K562 (cell line): ENCODE data around the gene SUMO3. TPM values are rescaled to one million over a fixed set of nuclear protein-coding genes. Genes with fewer than 3 reads are reported as not detected.

Experiments
- ARID1B ChIP-seq: fragments of 450-650 bp; IDR thresholded peaks from 2 replicates; pipeline ENCODE4 v1.6.1; 2016; ENCODE audit warnings: antibody characterized with exemption, mild to moderate bottlenecking, inconsistent platforms
- C11orf30 ChIP-seq: fragments of 450-650 bp; IDR thresholded peaks from 2 replicates; pipeline ENCODE4 v1.6.1; 2016; ENCODE audit warnings: low read depth, mild to moderate bottlenecking
- FOXA3 ChIP-seq, 2 experiments: fragments of 450-650 bp in 1 of 2; sonication (generic) in 1 of 2; formaldehyde crosslinking; IDR thresholded peaks in 1 of 2; conservative IDR thresholded peaks in 1 of 2; 2 replicates each; pipeline versions ENCODE4 v1.4.0 to v1.8.0; 2020 to 2022; ENCODE audit warnings: mild to moderate bottlenecking in 2 of 2, missing genetic modification reagents in 1 of 2
- MEF2D ChIP-seq: conservative IDR thresholded peaks from 2 replicates; pipeline ENCODE4 v1.6.1; 2016; ENCODE audit warnings: low read depth, missing genetic modification characterization, missing compliant biosample characterization
- PTTG1 ChIP-seq: fragments of 450-650 bp; IDR thresholded peaks from 2 replicates; pipeline ENCODE4 v1.6.1; 2016; ENCODE audit warnings: low read depth, mild to moderate bottlenecking, missing genetic modification characterization, missing compliant biosample characterization
- SMARCA4 ChIP-seq: fragments of 450-650 bp; IDR thresholded peaks from 2 replicates; pipeline ENCODE4 v1.6.1; 2016
- SRSF1 ChIP-seq: fragments of 200-400 bp; formaldehyde crosslinking; IDR thresholded peaks from 2 replicates; pipeline ENCODE4 v1.6.1; 2017; ENCODE audit warnings: mild to moderate bottlenecking, low read depth, low read length, moderate library complexity
- TFAM ChIP-seq: fragments of 250-450 bp; sonication (Bioruptor Pico); conservative IDR thresholded peaks from 2 replicates; pipeline ENCODE4 v1.5.0; 2021; ENCODE audit warnings: mild to moderate bottlenecking, moderate library complexity
- TRIM28 ChIP-seq: fragments of 450-650 bp; IDR thresholded peaks from 2 replicates; pipeline ENCODE4 v1.6.1; 2017
- ZBTB8A ChIP-seq: fragments of 450-650 bp; IDR thresholded peaks from 2 replicates; pipeline ENCODE4 v1.6.1; 2018; ENCODE audit warnings: mild to moderate bottlenecking, moderate library complexity; ENCODE audit not compliant: partially characterized antibody
- ZNF316 ChIP-seq: fragments of 450-650 bp; IDR thresholded peaks from 2 replicates; pipeline ENCODE4 v1.6.1; 2016
- ZNF561 ChIP-seq: fragments of 450-650 bp; formaldehyde crosslinking; conservative IDR thresholded peaks from 2 replicates; pipeline ENCODE4 v1.4.0; 2020; ENCODE audit warnings: mild to moderate bottlenecking, moderate library complexity
- ZNF57 ChIP-seq: fragments of 450-650 bp; formaldehyde crosslinking; IDR thresholded peaks from 2 replicates; pipeline ENCODE4 v1.4.0; 2020; ENCODE audit warnings: mild to moderate bottlenecking, moderate library complexity
- polyA plus RNA-seq, 8 experiments: library from polyadenylated mRNA; depleted of rRNA in 4 of 8; stranded (reverse) in 5 of 8; unstranded in 3 of 8; fragments of >200 nt; fragmentation: Nextera tagmentation in 2 of 8; fragmentation: Illumina TruSeq in 1 of 8; extraction: Ambion mirVana in 2 of 8; extraction: Trizol in 1 of 8; gene quantifications; 2 replicates each; pipeline versions ENCODE4 v1.2.1 to v1.2.3, GENCODE V29; 2011 to 2014; ENCODE audit warnings: inconsistent platforms in 1 of 8, missing spikeins in 1 of 8
- total RNA-seq, 7 experiments: library from RNA; depleted of rRNA in 6 of 7; stranded (reverse); fragments of >200 nt in 6 of 7; fragmentation: Illumina TruSeq in 2 of 7; extraction: Trizol in 2 of 7; gene quantifications; 2 replicates each; pipeline versions ENCODE4 v1.2.1 to v1.2.3, GENCODE V29; 2011 to 2021; ENCODE audit warnings: low replicate concordance in 1 of 7
- TF ChIP-seq, protein P1 (sequence below): fragments of 450-650 bp; IDR thresholded peaks from 2 replicates; pipeline ENCODE4 v1.6.1; 2016; ENCODE audit warnings: borderline replicate concordance
- TF ChIP-seq, protein P2 (sequence below): fragments of 250-450 bp; sonication (Bioruptor Pico); IDR thresholded peaks from 2 replicates; pipeline ENCODE4 v1.8.0; 2021; ENCODE audit warnings: moderate library complexity, mild to moderate bottlenecking, inconsistent platforms
- TF ChIP-seq, protein P3 (sequence below): fragments of 450-650 bp; IDR thresholded peaks from 2 replicates; pipeline ENCODE4 v1.6.1; 2016; ENCODE audit warnings: low read depth, mild to moderate bottlenecking, moderate library complexity
- TF ChIP-seq, protein P4 (sequence below): fragments of 250-450 bp; sonication (Bioruptor Pico); IDR thresholded peaks from 2 replicates; pipeline ENCODE4 v1.4.0; 2020
- TF ChIP-seq, protein P5 (sequence below): fragments of 200-400 bp; formaldehyde crosslinking; IDR thresholded peaks from 2 replicates; pipeline ENCODE4 v1.6.1; 2017; ENCODE audit warnings: mild to moderate bottlenecking, low read depth, low read length, moderate library complexity
- TF ChIP-seq, protein P6 (sequence below): fragments of 250-450 bp; sonication (Bioruptor Pico); IDR thresholded peaks from 2 replicates; pipeline ENCODE4 v1.5.0; 2021

The SUMO3 gene
- total and polyA plus RNA-seq, 9 of the 15 experiments (the other 6 are each of a cell fraction or from before 2014, with no cell fraction given), result 13.9 to 143 (median 113) TPM

DNA sequence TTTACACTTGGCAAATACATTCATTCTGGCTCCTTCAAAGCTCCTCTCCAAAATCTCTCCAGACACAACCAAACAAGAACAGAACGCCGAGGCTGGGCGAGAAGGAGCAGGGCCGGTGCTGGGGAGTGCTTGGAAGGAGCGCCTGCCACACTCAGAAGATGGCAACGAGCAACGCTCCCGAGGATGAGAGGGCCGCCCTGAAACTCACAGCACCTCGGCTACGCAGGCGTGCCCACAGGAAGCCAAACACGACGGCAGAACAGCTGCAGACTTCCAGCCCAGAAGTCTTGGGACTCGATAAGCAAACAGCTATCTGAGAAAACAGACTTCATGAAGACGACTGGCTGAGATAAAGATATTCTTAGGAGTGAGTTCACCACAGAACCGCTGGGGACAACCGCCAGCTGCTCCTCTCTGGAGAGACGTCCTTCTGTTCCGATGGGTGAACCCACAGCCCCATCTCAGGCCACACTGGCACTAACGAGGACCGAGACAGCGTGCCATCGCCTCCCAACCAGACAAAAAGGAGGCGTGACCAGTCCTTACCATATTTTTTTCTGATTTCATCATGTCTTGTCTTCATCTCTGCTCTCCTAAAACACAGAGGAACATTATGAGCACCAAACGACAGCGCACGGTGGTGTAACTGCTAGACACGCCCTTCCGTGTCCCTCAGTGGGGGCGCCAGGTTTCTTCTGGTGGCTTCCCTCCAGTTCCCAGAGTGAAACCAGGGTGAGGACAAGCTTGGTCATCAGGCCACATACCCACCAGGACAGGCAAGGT lies 37.0 kb upstream of the SUMO3 start (continued):
- TF ChIP-seq, protein P1, sequence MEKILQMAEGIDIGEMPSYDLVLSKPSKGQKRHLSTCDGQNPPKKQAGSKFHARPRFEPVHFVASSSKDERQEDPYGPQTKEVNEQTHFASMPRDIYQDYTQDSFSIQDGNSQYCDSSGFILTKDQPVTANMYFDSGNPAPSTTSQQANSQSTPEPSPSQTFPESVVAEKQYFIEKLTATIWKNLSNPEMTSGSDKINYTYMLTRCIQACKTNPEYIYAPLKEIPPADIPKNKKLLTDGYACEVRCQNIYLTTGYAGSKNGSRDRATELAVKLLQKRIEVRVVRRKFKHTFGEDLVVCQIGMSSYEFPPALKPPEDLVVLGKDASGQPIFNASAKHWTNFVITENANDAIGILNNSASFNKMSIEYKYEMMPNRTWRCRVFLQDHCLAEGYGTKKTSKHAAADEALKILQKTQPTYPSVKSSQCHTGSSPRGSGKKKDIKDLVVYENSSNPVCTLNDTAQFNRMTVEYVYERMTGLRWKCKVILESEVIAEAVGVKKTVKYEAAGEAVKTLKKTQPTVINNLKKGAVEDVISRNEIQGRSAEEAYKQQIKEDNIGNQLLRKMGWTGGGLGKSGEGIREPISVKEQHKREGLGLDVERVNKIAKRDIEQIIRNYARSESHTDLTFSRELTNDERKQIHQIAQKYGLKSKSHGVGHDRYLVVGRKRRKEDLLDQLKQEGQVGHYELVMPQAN, result peak; percentile 55; the same call in 1 of the 2 replicates
- TF ChIP-seq ZNF316 (0 out of 2 replicates have a peak, but pooled peaks have one; percentile 16), ZNF57 (CRISPR knock-in tag) (0 out of 2 replicates have a peak, but pooled peaks have one; percentile 40), TRIM28 (peak; percentile 77; the same call in 1 of the 2 replicates), TFAM (CRISPR knock-in tag) (no peak), ZBTB8A (no peak), SMARCA4 (peak; percentile 97), SRSF1 (no peak), C11orf30 (no peak), FOXA3 (CRISPR knock-in tag; conservative IDR thresholded peaks at IDR 0.05 in 1 of 2, IDR thresholded peaks at IDR 0.05 in 1 of 2) (no peak; a peak in 1 of 4 replicates), ZNF561 (CRISPR knock-in tag) (no peak), PTTG1 (tag) (no peak), ARID1B (peak; percentile 99), MEF2D (tag) (peak; percentile 93)
- TF ChIP-seq, protein P2, sequence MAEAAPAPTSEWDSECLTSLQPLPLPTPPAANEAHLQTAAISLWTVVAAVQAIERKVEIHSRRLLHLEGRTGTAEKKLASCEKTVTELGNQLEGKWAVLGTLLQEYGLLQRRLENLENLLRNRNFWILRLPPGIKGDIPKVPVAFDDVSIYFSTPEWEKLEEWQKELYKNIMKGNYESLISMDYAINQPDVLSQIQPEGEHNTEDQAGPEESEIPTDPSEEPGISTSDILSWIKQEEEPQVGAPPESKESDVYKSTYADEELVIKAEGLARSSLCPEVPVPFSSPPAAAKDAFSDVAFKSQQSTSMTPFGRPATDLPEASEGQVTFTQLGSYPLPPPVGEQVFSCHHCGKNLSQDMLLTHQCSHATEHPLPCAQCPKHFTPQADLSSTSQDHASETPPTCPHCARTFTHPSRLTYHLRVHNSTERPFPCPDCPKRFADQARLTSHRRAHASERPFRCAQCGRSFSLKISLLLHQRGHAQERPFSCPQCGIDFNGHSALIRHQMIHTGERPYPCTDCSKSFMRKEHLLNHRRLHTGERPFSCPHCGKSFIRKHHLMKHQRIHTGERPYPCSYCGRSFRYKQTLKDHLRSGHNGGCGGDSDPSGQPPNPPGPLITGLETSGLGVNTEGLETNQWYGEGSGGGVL (CRISPR knock-in tag), result no peak
- TF ChIP-seq, protein P3, sequence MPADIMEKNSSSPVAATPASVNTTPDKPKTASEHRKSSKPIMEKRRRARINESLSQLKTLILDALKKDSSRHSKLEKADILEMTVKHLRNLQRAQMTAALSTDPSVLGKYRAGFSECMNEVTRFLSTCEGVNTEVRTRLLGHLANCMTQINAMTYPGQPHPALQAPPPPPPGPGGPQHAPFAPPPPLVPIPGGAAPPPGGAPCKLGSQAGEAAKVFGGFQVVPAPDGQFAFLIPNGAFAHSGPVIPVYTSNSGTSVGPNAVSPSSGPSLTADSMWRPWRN, result peak; percentile 92
- TF ChIP-seq, protein P4, sequence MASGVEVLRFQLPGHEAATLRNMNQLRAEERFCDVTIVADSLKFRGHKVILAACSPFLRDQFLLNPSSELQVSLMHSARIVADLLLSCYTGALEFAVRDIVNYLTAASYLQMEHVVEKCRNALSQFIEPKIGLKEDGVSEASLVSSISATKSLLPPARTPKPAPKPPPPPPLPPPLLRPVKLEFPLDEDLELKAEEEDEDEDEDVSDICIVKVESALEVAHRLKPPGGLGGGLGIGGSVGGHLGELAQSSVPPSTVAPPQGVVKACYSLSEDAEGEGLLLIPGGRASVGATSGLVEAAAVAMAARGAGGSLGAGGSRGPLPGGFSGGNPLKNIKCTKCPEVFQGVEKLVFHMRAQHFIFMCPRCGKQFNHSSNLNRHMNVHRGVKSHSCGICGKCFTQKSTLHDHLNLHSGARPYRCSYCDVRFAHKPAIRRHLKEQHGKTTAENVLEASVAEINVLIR, result no peak; the same call in none of the 2 replicates
- TF ChIP-seq, protein P5, sequence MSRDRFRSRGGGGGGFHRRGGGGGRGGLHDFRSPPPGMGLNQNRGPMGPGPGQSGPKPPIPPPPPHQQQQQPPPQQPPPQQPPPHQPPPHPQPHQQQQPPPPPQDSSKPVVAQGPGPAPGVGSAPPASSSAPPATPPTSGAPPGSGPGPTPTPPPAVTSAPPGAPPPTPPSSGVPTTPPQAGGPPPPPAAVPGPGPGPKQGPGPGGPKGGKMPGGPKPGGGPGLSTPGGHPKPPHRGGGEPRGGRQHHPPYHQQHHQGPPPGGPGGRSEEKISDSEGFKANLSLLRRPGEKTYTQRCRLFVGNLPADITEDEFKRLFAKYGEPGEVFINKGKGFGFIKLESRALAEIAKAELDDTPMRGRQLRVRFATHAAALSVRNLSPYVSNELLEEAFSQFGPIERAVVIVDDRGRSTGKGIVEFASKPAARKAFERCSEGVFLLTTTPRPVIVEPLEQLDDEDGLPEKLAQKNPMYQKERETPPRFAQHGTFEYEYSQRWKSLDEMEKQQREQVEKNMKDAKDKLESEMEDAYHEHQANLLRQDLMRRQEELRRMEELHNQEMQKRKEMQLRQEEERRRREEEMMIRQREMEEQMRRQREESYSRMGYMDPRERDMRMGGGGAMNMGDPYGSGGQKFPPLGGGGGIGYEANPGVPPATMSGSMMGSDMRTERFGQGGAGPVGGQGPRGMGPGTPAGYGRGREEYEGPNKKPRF, result no peak
- TF ChIP-seq, protein P6, sequence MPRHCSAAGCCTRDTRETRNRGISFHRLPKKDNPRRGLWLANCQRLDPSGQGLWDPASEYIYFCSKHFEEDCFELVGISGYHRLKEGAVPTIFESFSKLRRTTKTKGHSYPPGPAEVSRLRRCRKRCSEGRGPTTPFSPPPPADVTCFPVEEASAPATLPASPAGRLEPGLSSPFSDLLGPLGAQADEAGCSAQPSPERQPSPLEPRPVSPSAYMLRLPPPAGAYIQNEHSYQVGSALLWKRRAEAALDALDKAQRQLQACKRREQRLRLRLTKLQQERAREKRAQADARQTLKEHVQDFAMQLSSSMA (CRISPR knock-in tag), result no peak
